Neural cell (in vitro differentiated cells): Measurements from ENCODE around the gene INSIG1. TPM values are rescaled to one million over a fixed set of nuclear protein-coding genes. Genes with fewer than 3 reads are reported as not detected.

ENCODE experiments used
- H2AFZ ChIP-seq: fragments of 200-600, 300-800 bp; sonication (generic), shearing (Covaris generic); 2 replicates; pipeline ENCODE4 v1.6.0; 2014; ENCODE audit warnings: low read depth, mild to moderate bottlenecking, antibody characterized with exemption, low read length, moderate library complexity
- H3F3A ChIP-seq: fragments of 200-600 bp; shearing (Covaris generic); 2 replicates; pipeline ENCODE4 v1.6.1; 2016; ENCODE audit warnings: mild to moderate bottlenecking, moderate library complexity, mixed read lengths, antibody characterized with exemption, low read length; ENCODE audit not compliant: insufficient read depth, poor library complexity, severe bottlenecking
- H3K27ac ChIP-seq: fragments of 200-600, 300-800 bp; sonication (generic), shearing (Covaris generic); 2 replicates; pipeline ENCODE4 v1.5.1; 2014; ENCODE audit warnings: mild to moderate bottlenecking, low read length, moderate library complexity
- H3K27me3 ChIP-seq: fragments of 300-800, 200-600 bp; sonication (generic), shearing (Covaris generic); 2 replicates; pipeline ENCODE4 v1.6.0; 2014; ENCODE audit warnings: mild to moderate bottlenecking, low read depth, low read length, moderate library complexity; ENCODE audit not compliant: insufficient read depth
- H3K36me3 ChIP-seq: fragments of 300-800, 200-600 bp; sonication (generic), shearing (Covaris generic); 2 replicates; pipeline ENCODE4 v1.5.1; 2014; ENCODE audit warnings: mild to moderate bottlenecking, antibody characterized with exemption, low read length, moderate library complexity; ENCODE audit not compliant: insufficient read depth
- H3K4me2 ChIP-seq: fragments of 300-800, 200-600 bp; sonication (generic), shearing (Covaris generic); 2 replicates; pipeline ENCODE4 v1.6.0; 2014; ENCODE audit warnings: mild to moderate bottlenecking, low read length
- H3K4me3 ChIP-seq: fragments of 300-800, 200-600 bp; sonication (generic), shearing (Covaris generic); 2 replicates; pipeline ENCODE4 v1.5.1; 2014; ENCODE audit warnings: mild to moderate bottlenecking, low read length, moderate library complexity
- H3K79me2 ChIP-seq: fragments of 200-600 bp; shearing (Covaris generic); replicated peaks from 2 replicates; pipeline ENCODE4 v1.6.0; 2014; ENCODE audit warnings: mild to moderate bottlenecking, low read length, moderate library complexity; ENCODE audit not compliant: insufficient read depth
- H3K9ac ChIP-seq: fragments of 300-800, 200-600 bp; sonication (generic), shearing (Covaris generic); 2 replicates; pipeline ENCODE4 v1.6.1; 2016; ENCODE audit warnings: mild to moderate bottlenecking, low read length, mixed read lengths
- H3K9me2 ChIP-seq: fragments of 200-600 bp; shearing (Covaris generic); 2 replicates; pipeline ENCODE4 v1.6.1; 2016; ENCODE audit warnings: mild to moderate bottlenecking, low read length, mixed read lengths; ENCODE audit not compliant: insufficient read depth
- H3K9me3 ChIP-seq: fragments of 200-600, 300-800 bp; sonication (generic), shearing (Covaris generic); 2 replicates; pipeline ENCODE4 v1.6.1; 2016; ENCODE audit warnings: mild to moderate bottlenecking, mixed run types, low read length, moderate library complexity, mixed read lengths
- H4K20me1 ChIP-seq: fragments of 200-600 bp; shearing (Covaris generic); 2 replicates; pipeline ENCODE4 v1.6.1; 2016; ENCODE audit warnings: mild to moderate bottlenecking, mixed run types; ENCODE audit not compliant: insufficient read depth
- CTCF ChIP-seq: fragments of 450-650 bp; IDR thresholded peaks from 2 replicates; pipeline ENCODE4 v1.5.1; 2014; ENCODE audit warnings: antibody characterized with exemption, mild to moderate bottlenecking, moderate library complexity; ENCODE audit not compliant: poor library complexity, severe bottlenecking
- EP300 ChIP-seq: fragments of 450-650 bp; conservative IDR thresholded peaks from 2 replicates; pipeline ENCODE4 v1.6.1; 2014; ENCODE audit warnings: antibody characterized with exemption, mild to moderate bottlenecking, moderate library complexity; ENCODE audit not compliant: poor library complexity, severe bottlenecking
- EZH2 ChIP-seq: fragments of 200-600, 300-800 bp; shearing (Covaris generic), sonication (generic); IDR thresholded peaks from 2 replicates; pipeline ENCODE4 v1.6.1; 2014; ENCODE audit warnings: antibody characterized with exemption, low read length, borderline replicate concordance, mild to moderate bottlenecking; ENCODE audit not compliant: insufficient read depth, poor library complexity, severe bottlenecking
- MXI1 ChIP-seq: fragments of 450-650 bp; conservative IDR thresholded peaks from 2 replicates; pipeline ENCODE4 v1.6.1; 2014; ENCODE audit warnings: antibody characterized with exemption, mild to moderate bottlenecking; ENCODE audit not compliant: poor library complexity, severe bottlenecking
- POLR2AphosphoS5 ChIP-seq: IDR thresholded peaks from 2 replicates; pipeline ENCODE4 v1.6.1; 2012
- RAD21 ChIP-seq: fragments of 450-650 bp; conservative IDR thresholded peaks from 2 replicates; pipeline ENCODE4 v1.6.1; 2014; ENCODE audit warnings: antibody characterized with exemption, mild to moderate bottlenecking, moderate library complexity
- REST ChIP-seq: IDR thresholded peaks from 2 replicates; pipeline ENCODE4 v1.6.1; 2012; ENCODE audit warnings: borderline replicate concordance
- SMC3 ChIP-seq: fragments of 450-650 bp; conservative IDR thresholded peaks from 2 replicates; pipeline ENCODE4 v1.6.1; 2014; ENCODE audit warnings: antibody characterized with exemption, mild to moderate bottlenecking, moderate library complexity; ENCODE audit not compliant: poor library complexity
- TAF1 ChIP-seq: IDR thresholded peaks from 2 replicates; pipeline ENCODE4 v1.6.1; 2012; ENCODE audit warnings: low read depth
- polyA plus RNA-seq: library from polyadenylated mRNA; depleted of rRNA; stranded (reverse); fragments of >200 nt; gene quantifications from 2 replicates; pipeline ENCODE4 v1.2.3, GENCODE V29; 2014

Gene INSIG1
- polyA plus RNA-seq, 1 donor from 2014 or later = 71.0 TPM

- Histone ChIP-seq H3K36me3 (no peaks in the 10 kb centered on the region), H3F3A (no peaks in the 10 kb centered on the region), H3K27ac (peak overlapping the region; percentile 89), H3K9ac (peak overlapping the region; percentile 90), H3K79me2 (peaks cover 42% of the 10 kb centered on the region), H3K4me2 (peak overlapping the region; percentile 86), H3K27me3 (no peaks in the 10 kb centered on the region), H3K9me2 (no peaks in the 10 kb centered on the region), H2AFZ (no peak overlapping the region), H4K20me1 (no peaks in the 10 kb centered on the region), H3K9me3 (peaks cover 3% of the 10 kb centered on the region), H3K4me3 (peak overlapping the region; percentile 97)
- TF ChIP-seq TAF1 (peak; percentile 88), CTCF (no peak), MXI1 (peak; percentile 85), SMC3 (peak; percentile 40), POLR2AphosphoS5 (peak; percentile 91), EZH2 (no peak), REST (peak; percentile 63), EP300 (peak; percentile 67), RAD21 (peak; percentile 30)
Observed at GRCh38 chr7:155298834-155299534, 1.3 kb downstream of the INSIG1 start.

GRCh38 chr7:155299535-155300202 lies 2.0 kb downstream of the INSIG1 start:
- peaks cover 49% of the 10 kb centered on the region for H3K79me2 ChIP-seq
- H3K9ac ChIP-seq = peak overlapping the region; percentile 50
- H4K20me1 ChIP-seq = no peaks in the 10 kb centered on the region
- TF ChIP-seq EP300 (no peak), CTCF (no peak), RAD21 (no peak), REST (no peak), EZH2 (no peak), MXI1 (no peak), SMC3 (no peak), POLR2AphosphoS5 (no peak), TAF1 (no peak)
- no peaks in the 10 kb centered on the region for H3K9me2 ChIP-seq
- peak overlapping the region; percentile 97 for H3K4me3 ChIP-seq
- H3K27me3 ChIP-seq = no peaks in the 10 kb centered on the region
- no peaks in the 10 kb centered on the region for H3F3A ChIP-seq
- H3K27ac ChIP-seq = peak overlapping the region; percentile 72
- H3K9me3 ChIP-seq = no peaks in the 10 kb centered on the region
- H3K4me2 ChIP-seq = peak overlapping the region; percentile 86
- H2AFZ ChIP-seq = no peak overlapping the region
- no peaks in the 10 kb centered on the region for H3K36me3 ChIP-seq
